GM12865 (cell line): ENCODE data around the gene COL7A1.

Experiments used
- DNase-seq: peaks from one replicate; pipeline ENCODE4 v3.0.0; 2010; ENCODE audit warnings: low read depth
- H3K4me3 ChIP-seq: 2 replicates; pipeline ENCODE4 v1.5.1; 2011; ENCODE audit warnings: mild to moderate bottlenecking, low read depth, low read length, control low read depth
- CTCF ChIP-seq: IDR thresholded peaks from 2 replicates; pipeline ENCODE4 v1.5.1; 2011; ENCODE audit warnings: low read length, control low read depth, low read depth, inconsistent platforms; ENCODE audit not compliant: insufficient read depth; ENCODE audit errors: missing control alignments

The COL7A1 gene

GRCh38 chr3:48581621-48582481, 13.3 kb downstream of the COL7A1 start:
- no peak for TF ChIP-seq CTCF
- H3K4me3 ChIP-seq: no peak overlapping the region
- DNase-seq: no peak

- no peak for TF ChIP-seq CTCF
- DNase-seq: no peak
- H3K4me3 ChIP-seq: no peak overlapping the region
Observed at GRCh38 chr3:48576647-48577046, 18.5 kb downstream of the COL7A1 start.

GRCh38 chr3:48575366-48575765, 19.8 kb downstream of the COL7A1 start:
- no peak for TF ChIP-seq CTCF
- no peak overlapping the region for H3K4me3 ChIP-seq
- DNase-seq: no peak

- no peak for DNase-seq
- no peak for TF ChIP-seq CTCF
- no peak overlapping the region for H3K4me3 ChIP-seq
Observed at GRCh38 chr3:48573973-48574585, 21.1 kb downstream of the COL7A1 start.

GRCh38 chr3:48572517-48572916, 22.6 kb downstream of the COL7A1 start:
- DNase-seq: no peak
- H3K4me3 ChIP-seq: no peak overlapping the region
- no peak for TF ChIP-seq CTCF

GRCh38 chr3:48571938-48572337, 23.2 kb downstream of the COL7A1 start:
- DNase-seq: no peak
- no peak for TF ChIP-seq CTCF
- no peak overlapping the region for H3K4me3 ChIP-seq
